Thyroid gland (tissue), 4 donors: ENCODE results near the gene GALNT15.

Experiments used
- CTCF ChIP-seq, 6 experiments: fragments of 200-600 bp in 3 of 6; fragments of 450-650 bp in 3 of 6; sonication (generic) in 3 of 6; IDR thresholded peaks; one replicate each; pipeline ENCODE4 v1.5.1; 2016 to 2019; ENCODE audit warnings: antibody characterized with exemption in 6 of 6, mild to moderate bottlenecking in 2 of 6, inconsistent platforms in 1 of 6, moderate library complexity in 1 of 6
- POLR2A ChIP-seq, 2 donors: fragments of 450-650 bp; IDR thresholded peaks; one replicate each; pipeline ENCODE4 v1.6.1; 2017; ENCODE audit warnings: antibody characterized with exemption in 2 of 2, mild to moderate bottlenecking in 2 of 2, moderate library complexity in 1 of 2

GRCh38 chr3:16198427-16198826 lies 23.9 kb downstream of the GALNT15 start:
- TF ChIP-seq CTCF (IDR thresholded peaks at IDR 0.05) (no peak), POLR2A (IDR thresholded peaks at IDR 0.05) (no peak)
